ENCODE data around the gene SBNO1. TPM values are rescaled to one million over a fixed set of nuclear protein-coding genes. Genes with fewer than 3 reads are reported as not detected.

The SBNO1 gene
- total and polyA plus RNA-seq, 2 donors (not counting 1 experiment from before 2014, with no cell fraction given): 5.9 to 47.5 TPM

DNA sequence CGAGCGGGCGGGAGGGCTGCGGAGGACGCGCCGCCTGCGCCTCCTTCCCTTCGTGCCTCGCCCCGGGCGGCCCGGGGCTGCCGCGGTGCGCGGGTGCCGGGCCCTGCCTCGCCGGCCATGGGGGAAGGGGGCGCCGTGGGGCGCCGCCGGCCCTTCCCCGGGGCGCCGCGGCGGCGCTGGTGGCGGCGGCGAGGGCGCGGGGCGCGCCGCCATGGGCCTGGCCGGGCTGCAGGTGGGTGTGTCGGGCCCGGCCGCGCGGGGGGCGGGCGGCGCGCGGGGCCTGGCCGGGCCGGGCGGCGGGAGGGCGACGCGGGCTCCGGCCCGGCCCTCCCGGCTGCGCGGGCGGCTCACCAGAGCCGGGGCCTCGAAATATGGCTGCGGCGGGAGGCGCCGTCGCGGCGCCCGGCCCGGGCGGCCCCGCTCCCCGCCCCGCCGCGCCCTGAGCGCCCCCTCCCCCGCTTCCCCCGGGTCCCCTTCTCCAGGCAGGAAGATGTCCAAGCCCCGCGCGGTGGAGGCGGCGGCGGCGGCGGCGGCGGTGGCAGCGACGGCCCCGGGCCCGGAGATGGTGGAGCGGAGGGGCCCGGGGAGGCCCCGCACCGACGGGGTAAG lies 24.4 kb upstream of the SBNO1 start:
- peaks cover 45% of the 10 kb centered on the region for H3K79me2 ChIP-seq (ENCODE audit: control insufficient read depth, insufficient read depth, low read length)
- under 1% methylated on average over 89 of the region's 102 CpGs for WGBS (ENCODE audit: insufficient coverage)
- ATAC-seq (ENCODE audit: low read depth) (no peak), DNase-seq (no peak)
- peak overlapping the region in 3 of 5 experiments; percentile 59 to 78 (median 63) for H3K4me3 ChIP-seq (ENCODE audit: control extremely low read depth in 1 of 5, extremely low read depth in 1 of 5, insufficient read depth in 1 of 5, low read depth in 2 of 5, low read length in 4 of 5)
- Mint-ChIP-seq H3K4me3 (no peak overlapping the region), H3K9me3 (ENCODE audit: insufficient read depth) (no peaks in the 10 kb centered on the region), H3K4me1 (peaks cover 32% of the 10 kb centered on the region), H3K27me3 (no peaks in the 10 kb centered on the region), H3K27ac (no peak overlapping the region)
- POLR2A ChIA-PET: interaction anchor here (0.5 to 3.1 kb wide), 3 partner anchors 24 to 553 kb away, joined by 4 to 14 read pairs (median 4); partner anchors contain the start of genes HIP1R, SBNO1 and SNRNP35
- TF ChIP-seq EZH2 (IDR thresholded peaks at IDR 0.05; ENCODE audit: borderline replicate concordance, insufficient read depth, low read depth, low read length, poor library complexity, severe bottlenecking): no peak
- TF ChIP-seq, protein P1, sequence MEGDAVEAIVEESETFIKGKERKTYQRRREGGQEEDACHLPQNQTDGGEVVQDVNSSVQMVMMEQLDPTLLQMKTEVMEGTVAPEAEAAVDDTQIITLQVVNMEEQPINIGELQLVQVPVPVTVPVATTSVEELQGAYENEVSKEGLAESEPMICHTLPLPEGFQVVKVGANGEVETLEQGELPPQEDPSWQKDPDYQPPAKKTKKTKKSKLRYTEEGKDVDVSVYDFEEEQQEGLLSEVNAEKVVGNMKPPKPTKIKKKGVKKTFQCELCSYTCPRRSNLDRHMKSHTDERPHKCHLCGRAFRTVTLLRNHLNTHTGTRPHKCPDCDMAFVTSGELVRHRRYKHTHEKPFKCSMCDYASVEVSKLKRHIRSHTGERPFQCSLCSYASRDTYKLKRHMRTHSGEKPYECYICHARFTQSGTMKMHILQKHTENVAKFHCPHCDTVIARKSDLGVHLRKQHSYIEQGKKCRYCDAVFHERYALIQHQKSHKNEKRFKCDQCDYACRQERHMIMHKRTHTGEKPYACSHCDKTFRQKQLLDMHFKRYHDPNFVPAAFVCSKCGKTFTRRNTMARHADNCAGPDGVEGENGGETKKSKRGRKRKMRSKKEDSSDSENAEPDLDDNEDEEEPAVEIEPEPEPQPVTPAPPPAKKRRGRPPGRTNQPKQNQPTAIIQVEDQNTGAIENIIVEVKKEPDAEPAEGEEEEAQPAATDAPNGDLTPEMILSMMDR (IDR thresholded peaks at IDR 0.05): no peak
- H3K27me3 ChIP-seq (replicated peaks in 1 of 4; ENCODE audit: control extremely low read depth in 1 of 4, control insufficient read depth in 3 of 4, insufficient read depth in 4 of 4, low read length in 3 of 4): no peaks in the 10 kb centered on the region
- H3K9me3 ChIP-seq (ENCODE audit: control extremely low read depth in 1 of 3, control insufficient read depth in 2 of 3, insufficient read depth in 1 of 3, low read length in 2 of 3): no peaks in the 10 kb centered on the region
- peaks cover 3 to 22% of the 10 kb centered on the region in 2 experiments for H3K36me3 ChIP-seq (replicated peaks in 1 of 2; ENCODE audit: control extremely low read depth in 1 of 2, control insufficient read depth in 1 of 2, extremely low read depth in 1 of 2, insufficient read depth in 2 of 2, low read length in 1 of 2)
- intact Hi-C loops (cut with micrococcal nuclease): loop anchor here (1.0 to 5.0 kb wide), 4 partner anchors 24 to 213 kb away; partner anchors contain the start of gene DDX55
- H2AFZ ChIP-seq (ENCODE audit: insufficient read depth, low read depth, low read length, poor library complexity, severe bottlenecking): peak overlapping the region; percentile 81
- H3K4me1 ChIP-seq (ENCODE audit: control insufficient read depth in 2 of 2, insufficient read depth in 2 of 2, low read length in 2 of 2): peaks cover 22 to 33% of the 10 kb centered on the region in 2 donors
- peak overlapping the region; percentile 94 for H3K4me2 ChIP-seq (replicated peaks; ENCODE audit: low read depth, low read length, poor library complexity, severe bottlenecking)
- H4K20me1 ChIP-seq (ENCODE audit: control insufficient read depth, insufficient read depth, low read length, poor library complexity, severe bottlenecking): peaks cover 6% of the 10 kb centered on the region
- CTCF ChIA-PET: interaction anchor here (1.2 to 1.9 kb wide), 2 partner anchors 23 to 38 kb away, joined by 3 to 17 read pairs; partner anchors contain the start of gene SBNO1
- no peak overlapping the region for H3K27ac ChIP-seq (ENCODE audit: low read length in 2 of 2)
- H3K9ac ChIP-seq (ENCODE audit: low read length): peak overlapping the region; percentile 67
